HG03442 (cell line): ENCODE results near the gene CST7.

Experiments
- ATAC-seq: cut with Tn5 transposase; IDR thresholded peaks from one replicate; pipeline ENCODE4 v1.9.1; 2021; ENCODE audit warnings: mild to moderate bottlenecking, moderate library complexity; ENCODE audit not compliant: unreplicated experiment

Gene CST7

DNA sequence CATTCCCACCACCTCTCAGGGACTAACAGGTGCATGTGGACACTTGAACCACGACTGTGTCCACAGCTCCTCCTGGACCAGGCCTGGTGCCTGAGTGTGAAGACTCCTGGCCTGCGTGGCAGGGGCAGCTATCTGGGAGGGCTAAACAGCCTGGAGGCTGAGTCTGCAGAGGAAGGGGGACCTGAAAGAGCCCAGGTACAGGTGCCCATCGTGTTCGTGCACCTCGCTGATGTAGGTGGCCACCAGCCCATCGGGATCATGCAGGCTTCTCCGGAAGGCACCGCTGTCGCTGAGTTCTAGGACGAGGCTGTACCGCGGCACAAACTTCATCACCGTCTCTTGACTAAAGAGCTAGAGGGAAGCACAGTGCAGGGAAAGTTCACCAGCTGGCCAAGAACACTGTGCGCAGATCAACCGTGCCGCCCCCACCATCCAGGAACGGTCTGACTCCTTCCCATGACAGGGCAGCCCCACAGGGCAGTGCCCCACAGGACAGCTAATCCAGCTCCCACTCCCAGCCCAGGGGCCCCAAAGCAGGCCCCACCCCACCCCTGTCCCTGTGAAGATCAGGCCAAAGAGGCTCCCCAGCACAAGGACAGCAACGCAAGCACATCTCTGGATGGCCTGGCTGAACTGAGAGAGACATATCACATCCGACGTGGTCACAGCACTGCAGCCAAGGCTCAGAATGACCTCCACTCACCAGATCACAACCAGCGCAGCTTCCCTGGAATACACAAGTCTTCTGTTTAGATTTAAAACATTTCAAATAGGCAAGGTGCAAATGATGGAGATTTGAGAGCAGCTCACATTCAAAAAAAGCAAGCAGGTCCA lies 14.8 kb downstream of the CST7 start:
- no peak for ATAC-seq

- no peak for ATAC-seq
These were observed 15.4 kb downstream of the CST7 start for GRCh38 chr20:24964506-24964840.

GRCh38 chr20:24965065-24965919 lies 16.2 kb downstream of the CST7 start:
- no peak for ATAC-seq

DNA sequence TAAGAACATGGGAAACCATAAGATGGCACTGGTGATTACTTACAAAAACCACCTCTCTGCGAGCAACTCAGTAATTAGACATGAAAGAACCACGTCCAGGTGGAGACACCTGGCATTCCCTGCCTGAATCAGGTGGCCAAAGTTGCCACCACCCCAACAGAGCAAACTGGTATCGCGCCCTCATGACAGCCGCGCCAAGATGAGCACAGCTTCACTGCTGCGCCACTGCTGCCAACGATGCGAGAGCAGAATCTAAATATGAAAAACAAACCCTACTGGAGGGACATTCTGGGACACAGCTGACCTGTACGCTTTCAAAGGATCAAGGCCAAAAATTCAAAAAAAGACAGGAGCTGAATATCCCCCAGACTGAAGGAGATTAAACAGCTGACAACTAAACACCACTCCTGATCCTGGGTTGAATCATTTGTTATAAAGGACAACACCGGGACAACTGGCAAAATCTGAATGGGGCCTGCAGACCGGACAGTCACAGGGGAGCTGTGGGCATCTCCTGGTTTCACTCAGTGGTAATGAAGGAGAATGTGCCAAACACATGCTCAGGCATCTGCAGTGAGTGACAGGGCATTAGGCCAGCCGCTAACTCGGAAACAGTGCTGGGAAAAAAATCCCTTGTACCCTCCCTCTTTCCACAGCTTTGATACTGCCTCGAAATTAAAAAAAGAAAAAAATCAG lies 17.4 kb downstream of the CST7 start:
- ATAC-seq, result no peak

- ATAC-seq, result no peak
These were observed 19.3 kb downstream of the CST7 start for GRCh38 chr20:24968278-24968800.

DNA sequence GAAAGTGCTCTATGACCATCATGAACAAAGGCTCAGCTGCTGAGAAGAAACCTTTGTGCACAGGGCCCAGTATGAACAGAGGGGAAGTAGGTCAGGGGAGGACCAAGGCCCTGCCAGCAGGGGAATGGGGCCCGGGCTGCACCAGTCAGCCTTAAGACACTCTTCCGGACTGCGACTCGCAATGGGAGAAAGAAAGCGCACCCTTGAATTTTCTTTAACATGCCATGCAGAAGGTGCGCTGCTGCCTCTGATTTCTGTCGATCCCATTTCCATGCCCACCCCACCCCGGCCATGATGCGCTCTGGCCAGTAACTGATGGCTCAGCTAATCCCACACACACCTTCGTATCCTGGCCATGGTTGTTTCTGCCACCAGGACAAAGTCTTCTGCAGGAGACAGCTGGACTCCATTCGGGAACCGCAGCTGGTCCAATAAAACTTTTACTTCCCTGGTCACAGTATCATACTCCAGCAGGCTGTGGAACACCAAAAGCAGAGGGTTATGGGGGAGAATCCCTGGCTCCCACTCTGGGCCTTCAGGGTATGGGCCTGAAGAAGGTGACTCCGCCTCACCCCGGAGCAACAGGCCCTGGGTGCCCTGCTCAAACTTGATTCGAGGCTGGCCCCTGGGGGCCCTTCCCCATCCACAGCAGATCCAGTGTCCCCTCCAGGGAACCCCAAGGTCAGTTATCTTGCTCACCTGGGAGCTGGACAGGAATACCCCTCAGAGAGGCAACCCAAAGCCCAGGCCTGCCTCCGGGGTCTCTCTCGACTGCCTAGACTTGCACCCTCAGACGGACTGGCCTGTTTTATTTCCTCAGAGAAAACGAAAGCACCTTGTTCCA lies 20.3 kb downstream of the CST7 start:
- ATAC-seq, result no peak

- no peak for ATAC-seq
These were observed 21.0 kb downstream of the CST7 start for GRCh38 chr20:24970030-24970553.

- no peak for ATAC-seq
These were observed 21.7 kb downstream of the CST7 start for GRCh38 chr20:24970754-24971153.

- no peak for ATAC-seq
These were observed 22.5 kb downstream of the CST7 start for GRCh38 chr20:24971376-24972101.

- ATAC-seq, result no peak
These were observed 23.3 kb downstream of the CST7 start for GRCh38 chr20:24972341-24972740.

DNA sequence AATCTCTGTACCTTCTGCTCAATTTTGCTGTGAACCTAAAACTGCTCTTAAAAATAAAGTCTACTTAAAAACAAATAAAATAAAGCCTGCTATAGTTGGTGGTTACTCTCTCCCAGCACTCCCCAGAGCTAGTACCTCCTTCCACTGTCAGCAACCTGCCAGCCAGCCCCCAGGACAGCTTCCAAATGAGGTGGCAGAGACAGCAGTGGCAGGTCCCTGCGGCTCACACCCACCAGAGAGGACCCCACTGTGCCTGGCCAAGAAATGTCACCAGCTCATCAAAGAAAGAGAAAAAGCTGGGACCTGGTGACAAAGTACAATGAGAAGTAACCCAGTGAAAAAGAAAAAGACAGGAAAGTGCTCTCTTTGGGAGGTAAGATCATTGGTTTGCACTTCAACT lies 28.3 kb downstream of the CST7 start:
- no peak for ATAC-seq

DNA sequence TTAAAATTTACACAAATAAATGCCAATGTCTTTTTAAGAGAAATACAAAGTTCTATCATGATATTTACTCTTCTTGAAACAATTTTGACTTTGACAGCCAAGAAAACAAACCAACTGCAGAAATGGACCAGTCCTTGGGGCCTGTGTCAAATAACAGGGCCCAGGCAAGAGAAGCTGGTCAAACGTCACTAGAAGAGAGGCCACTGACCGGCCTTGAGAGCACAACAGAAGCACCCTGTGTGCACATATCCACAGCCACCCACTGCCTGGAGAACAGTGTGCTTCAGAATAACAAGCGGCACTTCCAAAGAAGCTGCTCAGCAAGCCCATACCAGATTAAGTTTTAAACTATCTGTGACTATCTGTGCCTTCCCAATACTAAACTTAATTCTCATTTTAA lies 28.7 kb downstream of the CST7 start:
- ATAC-seq, result no peak

DNA sequence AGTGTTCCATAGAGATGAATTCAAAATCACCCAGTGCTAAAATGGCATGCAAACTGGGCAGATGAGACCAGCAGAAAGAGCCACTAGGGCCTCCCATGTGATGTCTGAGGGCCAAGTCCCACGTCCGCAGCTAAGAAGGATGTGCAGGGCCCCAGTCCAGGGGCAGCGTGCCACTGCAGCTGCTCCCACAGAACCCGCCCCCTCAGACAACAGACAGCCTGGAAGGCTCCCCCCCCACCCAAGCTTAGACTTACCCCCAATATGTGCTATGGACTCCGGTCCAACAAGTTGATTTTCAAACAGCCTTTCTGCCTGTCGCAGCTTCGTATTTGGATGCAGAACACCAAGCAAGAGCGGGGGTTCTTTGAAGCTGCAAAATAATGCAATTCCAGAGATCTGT lies 29.4 kb downstream of the CST7 start:
- no peak for ATAC-seq

DNA sequence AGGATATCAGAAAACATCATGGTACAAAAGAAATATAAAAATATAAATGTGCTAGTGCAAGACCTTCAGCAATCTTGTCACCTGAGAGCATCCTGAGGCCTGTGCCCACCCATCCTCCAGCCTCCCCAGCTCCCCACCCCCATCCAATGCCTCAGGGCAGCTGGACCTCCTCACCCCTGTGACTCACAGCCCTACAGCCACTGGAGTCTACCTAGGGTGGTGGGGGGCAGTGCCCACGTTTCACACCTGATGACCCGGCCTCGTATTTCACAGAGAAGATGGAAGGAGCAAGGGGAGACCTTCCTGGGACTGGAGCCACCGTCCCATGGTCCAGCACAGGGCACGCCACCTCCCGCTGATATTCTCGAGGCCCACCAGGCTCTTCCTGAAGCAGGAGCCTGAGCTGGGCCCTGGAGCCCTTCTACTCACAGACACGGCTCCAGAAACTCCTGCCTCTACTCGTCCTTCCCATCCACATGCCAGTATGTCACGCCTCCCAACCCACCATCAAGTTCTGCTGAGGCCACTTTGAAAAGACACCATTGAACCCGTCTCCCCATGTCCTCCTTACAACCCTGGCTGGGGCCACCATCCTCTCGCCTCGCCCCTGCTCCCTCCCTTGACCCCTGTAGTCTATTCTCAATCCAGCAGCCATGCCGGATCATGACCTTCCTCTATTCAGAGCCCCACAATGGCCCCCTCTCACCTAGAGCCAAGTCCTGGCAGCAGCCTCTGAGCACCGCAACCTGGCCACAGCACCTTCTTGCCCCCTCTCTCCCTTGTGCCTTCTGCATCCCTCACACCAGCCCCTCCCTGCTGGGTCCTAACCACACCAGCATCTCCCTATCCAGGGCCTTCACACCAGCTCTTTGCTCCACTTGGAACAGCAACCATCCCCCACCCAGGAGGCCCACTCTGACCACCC lies 30.2 kb downstream of the CST7 start:
- ATAC-seq, result no peak

GRCh38 chr20:24980291-24981053 lies 31.4 kb downstream of the CST7 start:
- no peak for ATAC-seq

- no peak for ATAC-seq
These were observed 32.2 kb downstream of the CST7 start for GRCh38 chr20:24981282-24981681.

DNA sequence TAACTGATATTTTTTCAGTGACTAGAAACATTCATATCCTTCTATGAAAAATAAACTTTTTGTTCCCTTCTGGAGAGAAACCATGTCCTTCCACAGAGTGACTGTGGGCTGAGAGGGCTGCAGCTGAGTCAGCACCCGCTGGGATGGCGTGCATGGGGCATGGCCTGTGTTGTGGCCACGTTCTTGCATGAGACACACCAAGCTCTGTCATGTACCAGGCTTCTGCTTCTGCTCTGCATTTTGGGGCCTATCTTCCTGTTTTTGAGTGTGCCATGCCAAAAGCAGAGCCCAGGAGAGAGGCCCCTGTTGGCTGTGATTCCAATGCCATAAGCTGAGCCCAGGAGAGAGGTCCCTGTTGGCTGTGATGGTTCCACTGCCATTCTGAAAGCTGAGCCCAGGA lies 32.7 kb downstream of the CST7 start:
- ATAC-seq, result no peak

DNA sequence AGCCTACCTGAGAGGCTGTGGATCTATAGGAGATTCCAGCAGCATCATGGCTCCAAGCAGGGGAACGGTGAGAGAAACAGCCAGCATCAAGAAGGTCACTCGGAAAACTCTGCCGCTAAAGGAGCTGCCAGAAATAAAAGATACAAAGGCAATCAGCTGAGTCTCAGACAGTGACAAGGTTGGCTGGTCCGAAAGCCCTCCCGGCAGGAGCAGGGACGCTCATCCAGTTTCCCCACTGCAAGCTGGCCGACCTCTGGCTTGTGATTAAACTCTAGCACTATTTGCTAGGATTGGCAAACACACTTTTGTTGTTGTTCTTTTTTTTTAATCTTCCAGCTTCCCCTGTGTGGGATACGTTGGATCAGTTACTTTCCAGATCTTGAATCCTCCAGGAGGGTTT lies 34.8 kb downstream of the CST7 start:
- no peak for ATAC-seq
